SU-DHL-6 (cell line): Measurements from ENCODE around the gene U2AF2.

Experiments used
- H2AFZ ChIP-seq: fragments of 200-600 bp; sonication (generic); 2 replicates; pipeline ENCODE4 v1.6.1; 2014; ENCODE audit warnings: low read depth, mild to moderate bottlenecking, moderate library complexity, mixed read lengths, antibody characterized with exemption, low read length; ENCODE audit not compliant: severe bottlenecking
- H3F3A ChIP-seq: fragments of 200-600 bp; shearing (Covaris generic); 2 replicates; pipeline ENCODE4 v1.6.0; 2016; ENCODE audit warnings: antibody characterized with exemption, mild to moderate bottlenecking; ENCODE audit not compliant: insufficient read depth
- H3K27ac ChIP-seq: fragments of 200-600 bp; sonication (generic); 2 replicates; pipeline ENCODE4 v1.5.1; 2016; ENCODE audit warnings: low read depth, mild to moderate bottlenecking, low read length, moderate library complexity, mixed read lengths
- H3K27me3 ChIP-seq: fragments of 200-600 bp; sonication (generic), shearing (Covaris generic); 2 replicates; pipeline ENCODE4 v1.6.0; 2014; ENCODE audit warnings: mild to moderate bottlenecking, low read length
- H3K36me3 ChIP-seq: fragments of 200-600 bp; sonication (generic); 2 replicates; pipeline ENCODE4 v1.6.1; 2014; ENCODE audit warnings: mild to moderate bottlenecking, low read length, mixed read lengths
- H3K4me2 ChIP-seq: fragments of 300-600, 200-600 bp; shearing (Covaris generic), sonication (generic); 2 replicates; pipeline ENCODE4 v1.6.0; 2014; ENCODE audit warnings: low read length, low read depth, mild to moderate bottlenecking; ENCODE audit not compliant: poor library complexity, severe bottlenecking
- H3K4me3 ChIP-seq: fragments of 200-600 bp; sonication (generic); 2 replicates; pipeline ENCODE4 v1.5.1; 2014; ENCODE audit warnings: antibody characterized with exemption, low read length, mild to moderate bottlenecking, mixed read lengths; ENCODE audit not compliant: insufficient read depth, poor library complexity, severe bottlenecking
- H3K79me2 ChIP-seq: fragments of 200-600 bp; sonication (generic); 2 replicates; pipeline ENCODE4 v1.6.1; 2014; ENCODE audit warnings: mild to moderate bottlenecking, low read length, moderate library complexity; ENCODE audit not compliant: insufficient read depth
- H3K9ac ChIP-seq: fragments of 200-600 bp; sonication (generic); 2 replicates; pipeline ENCODE4 v1.7.0; 2014; ENCODE audit warnings: mild to moderate bottlenecking, low read length
- H3K9me2 ChIP-seq: fragments of 200-600 bp; sonication (generic); replicated peaks from 2 replicates; pipeline ENCODE4 v1.6.1; 2014; ENCODE audit warnings: low read length; ENCODE audit not compliant: insufficient read depth
- H3K9me3 ChIP-seq: fragments of 200-600 bp; sonication (generic); 2 replicates; pipeline ENCODE4 v1.6.1; 2014; ENCODE audit warnings: low read length, mixed read lengths; ENCODE audit not compliant: insufficient read depth
- H4K20me1 ChIP-seq: fragments of 200-600 bp; sonication (generic); 2 replicates; pipeline ENCODE4 v1.6.1; 2014; ENCODE audit warnings: low read depth, mild to moderate bottlenecking, antibody characterized with exemption, low read length, moderate library complexity, mixed read lengths
- CTCF ChIP-seq: fragments of 200-600 bp; sonication (generic); IDR thresholded peaks from one replicate; pipeline ENCODE4 v1.5.1; 2017; ENCODE audit warnings: antibody characterized with exemption, mild to moderate bottlenecking, low read length, moderate library complexity; ENCODE audit not compliant: insufficient read depth, poor library complexity, severe bottlenecking
- EZH2phosphoT487 ChIP-seq: fragments of 200-600 bp; sonication (generic), shearing (Covaris generic); conservative IDR thresholded peaks from 2 replicates; pipeline ENCODE4 v1.6.1; 2018; ENCODE audit warnings: mild to moderate bottlenecking, antibody characterized with exemption, low read length, moderate library complexity, mixed read lengths

U2AF2 gene

DNA sequence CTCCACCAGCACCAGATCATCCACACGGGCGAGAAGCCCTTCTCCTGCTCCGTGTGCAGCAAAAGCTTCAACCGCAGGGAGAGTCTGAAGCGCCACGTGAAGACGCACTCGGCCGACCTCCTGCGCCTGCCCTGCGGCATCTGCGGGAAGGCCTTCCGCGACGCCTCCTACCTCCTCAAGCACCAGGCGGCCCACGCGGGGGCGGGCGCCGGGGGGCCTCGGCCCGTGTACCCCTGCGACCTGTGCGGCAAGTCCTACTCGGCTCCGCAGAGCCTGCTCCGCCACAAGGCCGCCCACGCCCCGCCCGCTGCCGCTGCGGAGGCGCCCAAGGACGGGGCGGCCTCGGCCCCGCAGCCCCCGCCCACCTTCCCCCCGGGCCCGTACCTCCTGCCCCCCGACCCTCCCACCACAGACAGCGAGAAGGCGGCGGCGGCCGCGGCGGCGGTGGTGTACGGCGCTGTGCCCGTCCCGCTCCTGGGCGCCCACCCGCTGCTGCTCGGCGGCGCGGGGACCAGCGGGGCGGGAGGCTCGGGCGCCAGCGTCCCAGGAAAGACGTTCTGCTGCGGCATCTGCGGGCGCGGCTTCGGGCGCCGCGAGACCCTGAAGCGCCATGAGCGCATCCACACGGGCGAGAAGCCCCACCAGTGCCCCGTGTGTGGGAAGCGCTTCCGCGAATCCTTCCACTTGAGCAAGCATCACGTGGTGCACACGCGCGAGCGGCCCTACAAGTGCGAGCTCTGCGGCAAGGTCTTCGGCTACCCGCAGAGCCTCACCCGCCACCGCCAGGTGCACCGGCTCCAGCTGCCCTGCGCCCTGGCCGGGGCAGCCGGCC lies 39.9 kb upstream of the U2AF2 start:
- Histone ChIP-seq H3K36me3 (no peaks in the 10 kb centered on the region), H3K27me3 (no peaks in the 10 kb centered on the region), H2AFZ (no peak overlapping the region), H3K9me2 (no peaks in the 10 kb centered on the region), H3K4me2 (no peak overlapping the region), H3K27ac (no peak overlapping the region), H3K9ac (no peak overlapping the region), H4K20me1 (no peaks in the 10 kb centered on the region), H3K79me2 (peaks cover 4% of the 10 kb centered on the region; the same call in 1 of the 2 replicates), H3K4me3 (no peak overlapping the region), H3F3A (peaks cover 6% of the 10 kb centered on the region; the same call in 1 of the 2 replicates), H3K9me3 (no peaks in the 10 kb centered on the region)
- TF ChIP-seq CTCF = no peak
- no peak for TF ChIP-seq EZH2phosphoT487

- Histone ChIP-seq H2AFZ (no peak overlapping the region), H3K4me2 (no peak overlapping the region), H3K36me3 (no peaks in the 10 kb centered on the region), H3K4me3 (no peak overlapping the region), H3K9ac (no peak overlapping the region), H3F3A (peaks cover 6% of the 10 kb centered on the region; the same call in 1 of the 2 replicates), H3K9me2 (no peaks in the 10 kb centered on the region), H3K27me3 (no peaks in the 10 kb centered on the region), H3K27ac (no peak overlapping the region), H4K20me1 (no peaks in the 10 kb centered on the region), H3K9me3 (no peaks in the 10 kb centered on the region), H3K79me2 (peaks cover 4% of the 10 kb centered on the region; the same call in 1 of the 2 replicates)
- no peak for TF ChIP-seq CTCF
Observed at GRCh38 chr19:55615543-55616394, 39.1 kb upstream of the U2AF2 start.

GRCh38 chr19:55616395-55616875 lies 38.4 kb upstream of the U2AF2 start:
- peaks cover 6% of the 10 kb centered on the region; the same call in 1 of the 2 replicates for H3F3A ChIP-seq
- no peaks in the 10 kb centered on the region for H4K20me1 ChIP-seq
- H3K9ac ChIP-seq = no peak overlapping the region
- no peaks in the 10 kb centered on the region for H3K27me3 ChIP-seq
- no peak overlapping the region for H3K27ac ChIP-seq
- TF ChIP-seq CTCF = no peak
- no peak for TF ChIP-seq EZH2phosphoT487
- no peak overlapping the region for H2AFZ ChIP-seq
- no peaks in the 10 kb centered on the region for H3K36me3 ChIP-seq
- H3K79me2 ChIP-seq = peaks cover 2% of the 10 kb centered on the region; the same call in 1 of the 2 replicates
- no peaks in the 10 kb centered on the region for H3K9me3 ChIP-seq
- H3K4me3 ChIP-seq = no peak overlapping the region
- H3K4me2 ChIP-seq = no peak overlapping the region
- no peaks in the 10 kb centered on the region for H3K9me2 ChIP-seq
